Nephron progenitor cell (in vitro differentiated cells): ENCODE measurements around the gene DDX6.

Experiments
- DNase-seq: peaks from one replicate; pipeline ENCODE4 v3.0.0; 2021
- H3K27ac Mint-ChIP-seq: 2 replicates; pipeline ENCODE4 v1.8.0; 2021; ENCODE audit warnings: mild to moderate bottlenecking, moderate library complexity, mixed read lengths
- H3K27me3 Mint-ChIP-seq: 2 replicates; pipeline ENCODE4 v1.8.0; 2021; ENCODE audit warnings: mild to moderate bottlenecking, low read depth, mixed read lengths; ENCODE audit not compliant: poor library complexity
- H3K36me3 Mint-ChIP-seq: 2 replicates; pipeline ENCODE4 v1.8.0; 2021; ENCODE audit warnings: low read depth, mixed read lengths
- H3K4me1 Mint-ChIP-seq: 2 replicates; pipeline ENCODE4 v1.8.0; 2021; ENCODE audit warnings: mixed read lengths
- H3K4me3 Mint-ChIP-seq: 2 replicates; pipeline ENCODE4 v1.8.0; 2021; ENCODE audit warnings: mild to moderate bottlenecking, moderate library complexity, mixed read lengths
- H3K9me3 Mint-ChIP-seq: 2 replicates; pipeline ENCODE4 v1.8.0; 2021; ENCODE audit warnings: mild to moderate bottlenecking, moderate library complexity, mixed read lengths
- CTCF ChIP-seq: fragments of 200-600 bp; sonication (generic); IDR thresholded peaks from 2 replicates; pipeline ENCODE4 v1.5.0; 2021; ENCODE audit warnings: antibody characterized with exemption

DDX6 gene

GRCh38 chr11:118792570-118793124, 1.7 kb upstream of the DDX6 start:
- Mint-ChIP-seq H3K9me3 (no peaks in the 10 kb centered on the region), H3K4me1 (peaks cover 39% of the 10 kb centered on the region), H3K27me3 (no peaks in the 10 kb centered on the region), H3K36me3 (peaks cover 6% of the 10 kb centered on the region), H3K4me3 (peak overlapping the region; percentile 97), H3K27ac (peak overlapping the region; percentile 99)
- TF ChIP-seq CTCF, result no peak
- peak; percentile 54 for DNase-seq

- peak overlapping the region; percentile 99 for H3K27ac Mint-ChIP-seq
- H3K4me3 Mint-ChIP-seq, result peak overlapping the region; percentile 97
- peaks cover 11% of the 10 kb centered on the region for H3K36me3 Mint-ChIP-seq
- TF ChIP-seq CTCF, result no peak
- peak; percentile 39 for DNase-seq
- no peaks in the 10 kb centered on the region for H3K27me3 Mint-ChIP-seq
- peaks cover 37% of the 10 kb centered on the region for H3K4me1 Mint-ChIP-seq
- H3K9me3 Mint-ChIP-seq, result no peaks in the 10 kb centered on the region
Observed at GRCh38 chr11:118791961-118792569, 1.1 kb upstream of the DDX6 start.

- DNase-seq, result peak; percentile 55
- peak; percentile 23 for TF ChIP-seq CTCF
- H3K27ac Mint-ChIP-seq, result peak overlapping the region; percentile 99
- peak overlapping the region; percentile 97 for H3K4me3 Mint-ChIP-seq
- no peaks in the 10 kb centered on the region for H3K27me3 Mint-ChIP-seq
- H3K36me3 Mint-ChIP-seq, result peaks cover 24% of the 10 kb centered on the region
- no peaks in the 10 kb centered on the region for H3K9me3 Mint-ChIP-seq
- peaks cover 35% of the 10 kb centered on the region for H3K4me1 Mint-ChIP-seq
Observed at GRCh38 chr11:118790357-118791110, 430 bp downstream of the DDX6 start.

GRCh38 chr11:118789501-118790356, 1.2 kb downstream of the DDX6 start:
- no peak for TF ChIP-seq CTCF
- H3K27ac Mint-ChIP-seq, result peak overlapping the region; percentile 98
- no peak for DNase-seq
- H3K36me3 Mint-ChIP-seq, result peaks cover 24% of the 10 kb centered on the region
- H3K27me3 Mint-ChIP-seq, result no peaks in the 10 kb centered on the region
- no peaks in the 10 kb centered on the region for H3K9me3 Mint-ChIP-seq
- H3K4me1 Mint-ChIP-seq, result peaks cover 35% of the 10 kb centered on the region
- H3K4me3 Mint-ChIP-seq, result peak overlapping the region; percentile 97

GRCh38 chr11:118786657-118787056, 4.3 kb downstream of the DDX6 start:
- Mint-ChIP-seq H3K27me3 (no peaks in the 10 kb centered on the region), H3K9me3 (no peaks in the 10 kb centered on the region), H3K36me3 (peaks cover 40% of the 10 kb centered on the region), H3K27ac (no peak overlapping the region), H3K4me3 (peak overlapping the region; percentile 50), H3K4me1 (peaks cover 19% of the 10 kb centered on the region)
- no peak for DNase-seq
- no peak for TF ChIP-seq CTCF
